HCT116 (cell line): ENCODE measurements around the gene DENND1A. TPM values are rescaled to one million over a fixed set of nuclear protein-coding genes. Genes with fewer than 3 reads are reported as not detected.

ENCODE experiments used
- ATAC-seq: fragments of 200-7000 bp; cut with Tn5 transposase; 2 replicates; pipeline ENCODE4 v1.9.1; 2020; ENCODE audit warnings: mild to moderate bottlenecking, moderate library complexity
- BruUV-seq: library from RNA; stranded (reverse); fragments of 400-500 nt; replicated peaks from 2 replicates; lab custom pipeline; 2021; lab: Mats Ljungman, UMichigan
- CTCF ChIA-PET: fragments of 300-600 bp; sonication (Branson Sonifier 250); formaldehyde crosslinking; loops from one replicate; lab custom pipeline; 2021; ENCODE audit warnings: antibody characterized with exemption; lab: Charles Lee
- POLR2A ChIA-PET: fragments of 300-600, 350-600 bp; sonication (Branson Sonifier 250); formaldehyde crosslinking; loops from one replicate; lab custom pipeline; 2021; ENCODE audit warnings: antibody characterized with exemption; lab: Charles Lee
- RAD21 ChIA-PET, 2 experiments: fragments of 300-600 bp; sonication (Branson Sonifier 250); formaldehyde crosslinking; loops; one replicate each; lab custom pipeline; 2023; ENCODE audit warnings: low total read pairs in 2 of 2; ENCODE audit not compliant: uncharacterized antibody in 2 of 2, unreplicated experiment in 2 of 2, low non-redundant PET in 1 of 2; lab: Charles Lee
- DNase-seq: peaks from one replicate; pipeline ENCODE4 v3.0.0-alpha.2; 2010; ENCODE audit warnings: low read depth, low spot score
- H2AFZ ChIP-seq: fragments of 200-600 bp; shearing (Covaris generic), sonication (generic); 2 replicates; pipeline ENCODE4 v1.6.1; 2017; ENCODE audit warnings: low read depth, mixed run types, mixed read lengths, antibody characterized with exemption, low read length; ENCODE audit not compliant: poor library complexity, severe bottlenecking
- H3K27ac ChIP-seq: 2 replicates; pipeline ENCODE4 v1.5.1; 2012; ENCODE audit warnings: low read depth, low read length
- H3K27me3 ChIP-seq: fragments of 200-600 bp; sonication (generic); 2 replicates; pipeline ENCODE4 v1.6.1; 2016; ENCODE audit warnings: mixed run types, low read length, mixed read lengths; ENCODE audit not compliant: insufficient read depth
- H3K36me3 ChIP-seq, 2 experiments: fragments of 200-500 bp in 1 of 2; fragments of 200-600 bp in 1 of 2; sonication (Bioruptor generic) in 1 of 2; sonication (generic) in 1 of 2; 2 replicates each; pipeline versions ENCODE4 v1.5.1 to v1.6.1; 2014 to 2016; ENCODE audit warnings: low read length in 2 of 2, inconsistent platforms in 1 of 2, mixed read lengths in 1 of 2, mixed run types in 1 of 2; ENCODE audit not compliant: insufficient read depth in 2 of 2, control insufficient read depth in 1 of 2
- H3K4me1 ChIP-seq, 2 experiments: fragments of 200-600 bp in 1 of 2; sonication (generic) in 1 of 2; 2 replicates each; pipeline versions ENCODE4 v1.5.1 to v1.6.1; 2012 to 2017; ENCODE audit warnings: low read length in 2 of 2, inconsistent platforms in 1 of 2, mild to moderate bottlenecking in 1 of 2, mixed read lengths in 1 of 2, mixed run types in 1 of 2, moderate library complexity in 1 of 2; ENCODE audit not compliant: insufficient read depth in 2 of 2, control insufficient read depth in 1 of 2
- H3K4me2 ChIP-seq: fragments of 200-600 bp; sonication (generic); 2 replicates; pipeline ENCODE4 v1.6.1; 2017; ENCODE audit warnings: mixed run types, low read length, mixed read lengths
- H3K4me3 ChIP-seq, 2 experiments: fragments of 200-600 bp in 1 of 2; sonication (generic) in 1 of 2; replicated peaks in 1 of 2; 2 replicates each; pipeline ENCODE4 v1.5.1; 2011 to 2016; ENCODE audit warnings: low read length in 2 of 2, control low read depth in 1 of 2, low read depth in 1 of 2, mild to moderate bottlenecking in 1 of 2, mixed read lengths in 1 of 2, mixed run types in 1 of 2
- H3K79me2 ChIP-seq: fragments of 200-600 bp; sonication (generic); 2 replicates; pipeline ENCODE4 v1.6.1; 2017; ENCODE audit warnings: mild to moderate bottlenecking, mixed run types, low read length, moderate library complexity, mixed read lengths; ENCODE audit not compliant: insufficient read depth
- H3K9ac ChIP-seq: fragments of 200-600 bp; sonication (generic); 2 replicates; pipeline ENCODE4 v1.6.1; 2016; ENCODE audit warnings: low read length, mixed read lengths
- H3K9me2 ChIP-seq: fragments of 200-600 bp; sonication (generic), shearing (Covaris generic); 2 replicates; pipeline ENCODE4 v1.6.1; 2017; ENCODE audit warnings: mixed run types, mild to moderate bottlenecking, moderate library complexity; ENCODE audit not compliant: insufficient read depth
- H3K9me3 ChIP-seq, 2 experiments: fragments of 200-500 bp in 1 of 2; fragments of 200-600 bp in 1 of 2; sonication (Bioruptor generic) in 1 of 2; sonication (generic) in 1 of 2; 2 replicates each; pipeline ENCODE4 v1.6.1; 2014 to 2017; ENCODE audit warnings: low read length in 2 of 2, mixed read lengths in 2 of 2, inconsistent platforms in 1 of 2, low read depth in 1 of 2, mild to moderate bottlenecking in 1 of 2, mixed run types in 1 of 2, moderate library complexity in 1 of 2; ENCODE audit not compliant: control insufficient read depth in 1 of 2, insufficient read depth in 1 of 2
- H4K20me1 ChIP-seq: fragments of 200-600 bp; sonication (generic), shearing (Covaris generic); 2 replicates; pipeline ENCODE4 v1.6.1; 2017; ENCODE audit warnings: mixed run types, mild to moderate bottlenecking, moderate library complexity; ENCODE audit not compliant: insufficient read depth
- ATF3 ChIP-seq: IDR thresholded peaks from 2 replicates; pipeline ENCODE4 v1.6.1; 2012
- POLR2A ChIP-seq: IDR thresholded peaks from 2 replicates; pipeline ENCODE4 v1.7.0; 2011; ENCODE audit warnings: borderline replicate concordance; ENCODE audit not compliant: insufficient read depth, insufficient read length; ENCODE audit errors: extremely low read depth
- REST ChIP-seq: IDR thresholded peaks from 2 replicates; pipeline ENCODE4 v1.6.1; 2012; ENCODE audit warnings: low read depth
- SP1 ChIP-seq: IDR thresholded peaks from 2 replicates; pipeline ENCODE4 v1.6.1; 2012; ENCODE audit warnings: low read depth
- ZFX ChIP-seq: fragments of 450-650 bp; IDR thresholded peaks from 2 replicates; pipeline ENCODE4 v1.6.1; 2017
- intact Hi-C: fragments of 100-400 bp; cut with micrococcal nuclease; formaldehyde crosslinking; loops from 2 replicates; pipeline ENCODE4 v1.10.0; 2022
- total RNA-seq: library from RNA; stranded (reverse); gene quantifications from one replicate; pipeline ENCODE4 v1.2.1, GENCODE V29; 2021; ENCODE audit not compliant: unreplicated experiment

The DENND1A gene
- total RNA-seq, 1 experiment from 2014 or later: 33.0 TPM

GRCh38 chr9:123823194-123823947, 106.6 kb downstream of the DENND1A start:
- intact Hi-C loops: no loop called here
- Histone ChIP-seq H3K79me2 (no peaks in the 10 kb centered on the region), H3K9me3 (peaks cover 0 to 8% of the 10 kb centered on the region in 2 experiments; a peak in 3 of 4 replicates), H3K27me3 (no peaks in the 10 kb centered on the region), H4K20me1 (no peaks in the 10 kb centered on the region), H2AFZ (no peak overlapping the region), H3K27ac (no peak overlapping the region), H3K9ac (no peak overlapping the region), H3K4me2 (no peak overlapping the region), H3K36me3 (no peaks in the 10 kb centered on the region), H3K9me2 (no peaks in the 10 kb centered on the region), H3K4me3 (no peak overlapping the region), H3K4me1 (no peaks in the 10 kb centered on the region)
- ATAC-seq (no peak), DNase-seq (no peak)
- BruUV-seq: no TSS peak
- POLR2A ChIA-PET: no interaction called here
- CTCF ChIA-PET: no interaction called here
- TF ChIP-seq REST: no peak
- no peak for TF ChIP-seq SP1
- TF ChIP-seq ATF3: no peak
- TF ChIP-seq ZFX: no peak
- TF ChIP-seq POLR2A: no peak
- RAD21 ChIA-PET: no interaction called here
